ENCODE data around the gene RFX7.
A peak's percentile ranks its signal among the peaks of the same experiment; 100 is the strongest.

RFX7 gene

DNA sequence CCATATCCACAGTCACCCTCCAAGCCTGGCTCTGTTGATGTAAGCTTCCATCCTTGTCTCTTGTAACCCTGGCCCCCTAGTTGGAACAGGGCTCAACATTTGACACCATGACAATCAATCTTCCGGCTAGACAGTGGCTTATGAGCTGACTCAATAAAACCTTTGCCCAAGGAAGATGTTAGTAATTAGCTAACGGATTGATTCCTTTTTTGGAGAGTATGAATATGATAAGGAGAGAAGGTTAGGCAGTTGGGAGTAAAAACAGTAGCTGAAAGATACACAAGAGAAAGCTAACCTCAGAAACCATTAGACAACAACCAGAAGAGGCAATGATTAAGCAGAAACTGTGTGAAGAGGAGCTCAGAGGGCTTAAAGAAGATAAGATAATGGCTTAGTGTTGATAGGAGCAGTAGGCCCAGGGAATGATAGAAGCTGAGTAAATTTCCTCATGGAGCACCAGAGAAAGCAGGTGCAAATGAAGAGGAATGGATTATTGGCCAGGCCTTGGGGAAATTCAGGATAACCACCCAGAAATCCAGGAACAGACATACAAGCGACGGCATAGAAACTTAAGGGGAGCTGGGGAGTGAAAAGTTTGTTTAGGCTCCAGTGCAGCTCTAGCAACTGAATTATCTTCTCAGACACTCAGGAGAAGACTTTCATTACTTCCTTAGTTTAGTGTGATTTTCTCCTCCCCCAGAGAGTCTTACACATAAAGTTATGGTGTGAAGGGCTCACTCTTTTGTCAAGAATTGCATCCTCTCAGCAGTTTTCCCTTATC is 7.8 kb upstream of the RFX7 start:
- H2AFZ ChIP-seq (ENCODE audit: low read depth, low read length), result no peak overlapping the region
- H3K9ac ChIP-seq (ENCODE audit: low read length), result no peak overlapping the region
- peaks cover 2% of the 10 kb centered on the region for H3K79me1 ChIP-seq (replicated peaks; ENCODE audit: low read length, poor library complexity, severe bottlenecking)
- no peak overlapping the region for H4K91ac ChIP-seq (ENCODE audit: low read length)
- H3K4me1 ChIP-seq (ENCODE audit: control insufficient read depth, insufficient read depth, low read depth, low read length), result no peaks in the 10 kb centered on the region
- no peak overlapping the region for H3K18ac ChIP-seq (ENCODE audit: low read depth in 1 of 2, low read length in 2 of 2)
- no peak overlapping the region for H2AK5ac ChIP-seq (ENCODE audit: low read length, severe bottlenecking)
- H2BK15ac ChIP-seq (ENCODE audit: low read depth, poor library complexity, severe bottlenecking), result no peak overlapping the region
- no peaks in the 10 kb centered on the region for H3K36me3 ChIP-seq (ENCODE audit: control insufficient read depth in 1 of 2, insufficient read depth in 2 of 2, low read depth in 1 of 2, low read length in 2 of 2)
- no peak for DNase-seq
- no peak overlapping the region for H3K14ac ChIP-seq (ENCODE audit: low read length in 2 of 2)
- H3K4me2 ChIP-seq (ENCODE audit: low read length, poor library complexity, severe bottlenecking), result no peak overlapping the region
- H3K9me3 ChIP-seq (ENCODE audit: control insufficient read depth, low read length), result no peaks in the 10 kb centered on the region
- no peak overlapping the region for H4K8ac ChIP-seq (ENCODE audit: low read length)
- H2BK5ac ChIP-seq (ENCODE audit: low read depth, low read length, poor library complexity, severe bottlenecking), result no peak overlapping the region
- 87% methylated on average over 2 of the region's 4 CpGs for WGBS
- H2BK120ac ChIP-seq (ENCODE audit: low read depth, low read length), result no peak overlapping the region
- H3K23ac ChIP-seq (ENCODE audit: low read length in 2 of 2), result no peak overlapping the region
- no peak overlapping the region for H3K4me3 ChIP-seq (ENCODE audit: insufficient read depth in 1 of 2, low read depth in 1 of 2, low read length in 2 of 2)
- no peak overlapping the region for H2BK12ac ChIP-seq (ENCODE audit: low read length in 2 of 2)
- H3K27me3 ChIP-seq (ENCODE audit: control insufficient read depth in 1 of 2, insufficient read depth in 1 of 2, low read length in 2 of 2), result no peaks in the 10 kb centered on the region
- no peak overlapping the region for H3K4ac ChIP-seq (ENCODE audit: low read depth in 1 of 2, low read length in 2 of 2)
- H3K27ac ChIP-seq (ENCODE audit: low read length, poor library complexity, severe bottlenecking), result no peak overlapping the region

DNA sequence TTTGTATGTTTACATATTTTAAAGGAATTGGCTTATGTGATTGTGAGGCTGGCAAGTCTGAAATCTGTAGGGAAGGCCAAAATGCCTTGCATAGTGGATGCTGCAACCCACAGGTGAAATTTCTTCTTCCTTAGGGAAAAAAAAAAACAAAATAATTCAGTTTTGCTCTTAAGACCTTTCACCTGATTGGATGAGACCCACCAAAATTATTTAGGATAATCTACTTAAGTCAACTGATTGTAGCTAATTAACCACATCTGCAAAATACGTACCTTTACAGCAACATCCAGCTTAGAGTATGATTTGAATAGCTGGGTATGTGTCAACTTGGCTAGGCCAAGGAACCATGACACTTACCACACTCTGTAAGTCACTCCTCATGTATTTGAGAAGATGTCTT is 6.9 kb upstream of the RFX7 start:
- H3K9me3 ChIP-seq (ENCODE audit: control insufficient read depth, low read length), result no peaks in the 10 kb centered on the region
- H2BK5ac ChIP-seq (ENCODE audit: low read depth, low read length, poor library complexity, severe bottlenecking), result no peak overlapping the region
- no peak overlapping the region for H4K8ac ChIP-seq (ENCODE audit: low read length)
- WGBS, result no CpG with 5 or more reads among the region's 1 CpG
- no peak overlapping the region for H3K27ac ChIP-seq (ENCODE audit: low read length, poor library complexity, severe bottlenecking)
- H2AFZ ChIP-seq (ENCODE audit: low read depth, low read length), result no peak overlapping the region
- H2AK5ac ChIP-seq (ENCODE audit: low read length, severe bottlenecking), result no peak overlapping the region
- H3K4me1 ChIP-seq (ENCODE audit: control insufficient read depth, insufficient read depth, low read depth, low read length), result peaks cover 1% of the 10 kb centered on the region
- no peak overlapping the region for H3K4ac ChIP-seq (ENCODE audit: low read depth in 1 of 2, low read length in 2 of 2)
- no peak overlapping the region for H3K4me3 ChIP-seq (ENCODE audit: insufficient read depth in 1 of 2, low read depth in 1 of 2, low read length in 2 of 2)
- H3K27me3 ChIP-seq (ENCODE audit: control insufficient read depth in 1 of 2, insufficient read depth in 1 of 2, low read length in 2 of 2), result no peaks in the 10 kb centered on the region
- H2BK120ac ChIP-seq (ENCODE audit: low read depth, low read length), result no peak overlapping the region
- H3K36me3 ChIP-seq (ENCODE audit: control insufficient read depth in 1 of 2, insufficient read depth in 2 of 2, low read depth in 1 of 2, low read length in 2 of 2), result no peaks in the 10 kb centered on the region
- DNase-seq, result no peak
- no peak overlapping the region for H2BK12ac ChIP-seq (ENCODE audit: low read length in 2 of 2)
- no peak overlapping the region for H4K91ac ChIP-seq (ENCODE audit: low read length)
- H2BK15ac ChIP-seq (ENCODE audit: low read depth, poor library complexity, severe bottlenecking), result no peak overlapping the region
- no peak overlapping the region for H3K9ac ChIP-seq (ENCODE audit: low read length)
- H3K4me2 ChIP-seq (ENCODE audit: low read length, poor library complexity, severe bottlenecking), result no peak overlapping the region
- H3K79me1 ChIP-seq (replicated peaks; ENCODE audit: low read length, poor library complexity, severe bottlenecking), result peaks cover 6% of the 10 kb centered on the region
- H3K18ac ChIP-seq (ENCODE audit: low read depth in 1 of 2, low read length in 2 of 2), result no peak overlapping the region
- H3K14ac ChIP-seq (ENCODE audit: low read length in 2 of 2), result no peak overlapping the region
- H3K23ac ChIP-seq (ENCODE audit: low read length in 2 of 2), result no peak overlapping the region

DNA sequence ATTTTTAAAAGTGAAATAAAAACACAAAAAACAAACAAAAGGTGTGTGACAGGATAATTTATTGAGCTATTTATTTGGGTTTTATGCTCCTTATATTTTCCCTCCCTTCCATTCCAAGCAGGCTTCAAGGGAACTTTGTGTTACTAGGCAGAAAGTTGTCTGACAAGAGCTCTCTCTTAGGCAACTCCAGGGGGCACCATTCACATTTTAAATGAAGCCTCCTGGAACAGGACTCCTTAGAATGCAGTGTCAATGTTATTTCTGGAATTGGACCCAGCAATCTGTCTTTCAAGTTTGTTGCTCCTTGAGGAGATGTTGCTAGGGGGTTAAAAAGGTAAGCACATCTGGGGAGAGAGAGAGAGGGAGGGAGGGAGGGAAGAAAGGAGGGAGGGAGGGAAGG is 5.4 kb upstream of the RFX7 start:
- Histone ChIP-seq H3K4me2 (ENCODE audit: low read length, poor library complexity, severe bottlenecking) (no peak overlapping the region), H2BK5ac (ENCODE audit: low read depth, low read length, poor library complexity, severe bottlenecking) (no peak overlapping the region), H3K9me3 (ENCODE audit: control insufficient read depth, low read length) (no peaks in the 10 kb centered on the region), H3K27me3 (ENCODE audit: control insufficient read depth in 1 of 2, insufficient read depth in 1 of 2, low read length in 2 of 2) (no peaks in the 10 kb centered on the region), H3K79me1 (replicated peaks; ENCODE audit: low read length, poor library complexity, severe bottlenecking) (peaks cover 6% of the 10 kb centered on the region), H3K27ac (ENCODE audit: low read length, poor library complexity, severe bottlenecking) (no peak overlapping the region), H3K4me1 (ENCODE audit: control insufficient read depth, insufficient read depth, low read depth, low read length) (peaks cover 9% of the 10 kb centered on the region), H3K4ac (ENCODE audit: low read depth in 1 of 2, low read length in 2 of 2) (no peak overlapping the region), H3K36me3 (ENCODE audit: control insufficient read depth in 1 of 2, insufficient read depth in 2 of 2, low read depth in 1 of 2, low read length in 2 of 2) (no peaks in the 10 kb centered on the region), H2AK5ac (ENCODE audit: low read length, severe bottlenecking) (no peak overlapping the region), H2AFZ (ENCODE audit: low read depth, low read length) (no peak overlapping the region), H3K4me3 (ENCODE audit: insufficient read depth in 1 of 2, low read depth in 1 of 2, low read length in 2 of 2) (no peak overlapping the region), H3K14ac (ENCODE audit: low read length in 2 of 2) (no peak overlapping the region), H2BK12ac (ENCODE audit: low read length in 2 of 2) (no peak overlapping the region), H4K8ac (ENCODE audit: low read length) (no peak overlapping the region), H2BK120ac (ENCODE audit: low read depth, low read length) (no peak overlapping the region), H3K23ac (ENCODE audit: low read length in 2 of 2) (no peak overlapping the region), H4K91ac (ENCODE audit: low read length) (no peak overlapping the region), H3K18ac (ENCODE audit: low read depth in 1 of 2, low read length in 2 of 2) (no peak overlapping the region), H3K9ac (ENCODE audit: low read length) (no peak overlapping the region), H2BK15ac (ENCODE audit: low read depth, poor library complexity, severe bottlenecking) (no peak overlapping the region)
- peak; percentile 18 for DNase-seq

DNA sequence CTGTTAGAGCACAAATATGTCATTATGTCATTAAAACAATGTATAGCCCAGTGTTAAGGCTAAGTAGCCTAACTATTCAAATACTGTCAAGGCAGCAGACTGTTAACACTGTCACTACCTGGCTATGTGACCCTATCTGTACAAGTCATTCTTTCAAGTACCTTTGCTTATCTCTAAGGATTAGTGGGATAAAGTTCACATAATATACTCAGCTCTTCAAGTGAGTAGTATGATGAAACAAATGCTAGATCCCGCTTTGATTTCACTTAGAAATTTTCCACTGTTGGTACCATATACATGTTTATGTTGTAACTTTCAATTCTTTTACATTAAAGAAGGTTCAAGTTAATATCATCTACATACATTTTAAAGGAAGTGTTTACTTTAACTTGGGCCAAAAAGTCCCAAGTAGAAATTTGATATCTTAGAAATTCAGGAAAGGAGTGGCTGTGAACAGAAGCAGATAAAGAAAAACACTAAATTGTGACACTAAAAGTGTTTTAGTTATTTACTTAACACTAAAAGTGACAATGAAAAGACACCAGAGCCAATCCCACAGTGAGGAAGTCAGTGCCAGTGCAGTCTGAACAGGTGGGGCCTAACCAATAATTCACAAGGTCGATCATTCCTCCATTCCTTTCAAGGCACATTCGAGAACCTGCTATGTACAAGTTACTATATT is 4.8 kb upstream of the RFX7 start:
- no peak overlapping the region for H3K9ac ChIP-seq (ENCODE audit: low read length)
- no peak overlapping the region for H3K27ac ChIP-seq (ENCODE audit: low read length, poor library complexity, severe bottlenecking)
- H4K8ac ChIP-seq (ENCODE audit: low read length), result no peak overlapping the region
- H3K4me2 ChIP-seq (ENCODE audit: low read length, poor library complexity, severe bottlenecking), result no peak overlapping the region
- no peak overlapping the region for H2BK5ac ChIP-seq (ENCODE audit: low read depth, low read length, poor library complexity, severe bottlenecking)
- H2BK15ac ChIP-seq (ENCODE audit: low read depth, poor library complexity, severe bottlenecking), result no peak overlapping the region
- no peak overlapping the region for H2BK12ac ChIP-seq (ENCODE audit: low read length in 2 of 2)
- no peak overlapping the region for H3K18ac ChIP-seq (ENCODE audit: low read depth in 1 of 2, low read length in 2 of 2)
- H3K14ac ChIP-seq (ENCODE audit: low read length in 2 of 2), result no peak overlapping the region
- H2AFZ ChIP-seq (ENCODE audit: low read depth, low read length), result no peak overlapping the region
- H2BK120ac ChIP-seq (ENCODE audit: low read depth, low read length), result no peak overlapping the region
- peaks cover 9% of the 10 kb centered on the region for H3K4me1 ChIP-seq (ENCODE audit: control insufficient read depth, insufficient read depth, low read depth, low read length)
- H3K4ac ChIP-seq (ENCODE audit: low read depth in 1 of 2, low read length in 2 of 2), result no peak overlapping the region
- no peak for DNase-seq
- H4K91ac ChIP-seq (ENCODE audit: low read length), result no peak overlapping the region
- H2AK5ac ChIP-seq (ENCODE audit: low read length, severe bottlenecking), result no peak overlapping the region
- no peaks in the 10 kb centered on the region for H3K36me3 ChIP-seq (ENCODE audit: control insufficient read depth in 1 of 2, insufficient read depth in 2 of 2, low read depth in 1 of 2, low read length in 2 of 2)
- no peaks in the 10 kb centered on the region for H3K27me3 ChIP-seq (ENCODE audit: control insufficient read depth in 1 of 2, insufficient read depth in 1 of 2, low read length in 2 of 2)
- WGBS, result no CpG with 5 or more reads among the region's 3 CpGs
- no peaks in the 10 kb centered on the region for H3K9me3 ChIP-seq (ENCODE audit: control insufficient read depth, low read length)
- H3K23ac ChIP-seq (ENCODE audit: low read length in 2 of 2), result no peak overlapping the region
- H3K79me1 ChIP-seq (replicated peaks; ENCODE audit: low read length, poor library complexity, severe bottlenecking), result peaks cover 6% of the 10 kb centered on the region
- H3K4me3 ChIP-seq (ENCODE audit: insufficient read depth in 1 of 2, low read depth in 1 of 2, low read length in 2 of 2), result no peak overlapping the region

Data from mesenchymal stem cell (in vitro differentiated cells and primary cell).